NOMO-1 treated with dmso at 0.1 percent for 144 hours (cell line): ENCODE results near the gene CDAN1.
A peak's percentile ranks its signal among the peaks of the same experiment; 100 is the strongest.
"Not testable (repeated sequence)": the region's sequence is repeated elsewhere in the genome, so short reads cannot be mapped to it uniquely, and the experiment has no call there.

Source experiments
- DNase-seq: peaks from one replicate; lab custom pipeline; 2025; ENCODE audit not compliant: unreplicated experiment; lab: John Stamatoyannopoulos, UW

Gene CDAN1

GRCh38 chr15:42736793-42737528 lies at the start of gene CDAN1:
Gene CDAN1 (minus strand): TSS chr15:42737128. CDS start chr15:42737102, 26 bp downstream.
- peak; percentile 75 for DNase-seq

- no peak for DNase-seq
Measured at GRCh38 chr15:42785569-42785968, 48.6 kb upstream of the CDAN1 start.

GRCh38 chr15:42784705-42785104 lies 47.8 kb upstream of the CDAN1 start:
- no peak for DNase-seq

- no peak for DNase-seq
Measured at GRCh38 chr15:42782716-42783115, 45.8 kb upstream of the CDAN1 start.

GRCh38 chr15:42775416-42775815 lies 38.5 kb upstream of the CDAN1 start:
- no peak for DNase-seq

GRCh38 chr15:42772901-42773300 lies 36.0 kb upstream of the CDAN1 start:
- DNase-seq = no peak

- DNase-seq = no peak
Measured at GRCh38 chr15:42772144-42772543, 35.2 kb upstream of the CDAN1 start.

GRCh38 chr15:42766109-42766508 lies 29.2 kb upstream of the CDAN1 start:
- DNase-seq = not testable (repeated sequence)

- DNase-seq = not testable (repeated sequence)
Measured at GRCh38 chr15:42764154-42764731, 27.3 kb upstream of the CDAN1 start.

- not testable (repeated sequence) for DNase-seq
Measured at GRCh38 chr15:42761813-42762212, 24.9 kb upstream of the CDAN1 start.

- no peak for DNase-seq
Measured at GRCh38 chr15:42760759-42761158, 23.8 kb upstream of the CDAN1 start.

- no peak for DNase-seq
Measured at GRCh38 chr15:42759093-42759492, 22.2 kb upstream of the CDAN1 start.

- DNase-seq = no peak
Measured at GRCh38 chr15:42750306-42750705, 13.4 kb upstream of the CDAN1 start.

GRCh38 chr15:42749266-42749665 lies 12.3 kb upstream of the CDAN1 start:
- DNase-seq = no peak

- no peak for DNase-seq
Measured at GRCh38 chr15:42744195-42744594, 7.3 kb upstream of the CDAN1 start.

- no peak for DNase-seq
Measured at GRCh38 chr15:42742149-42742548, 5.2 kb upstream of the CDAN1 start.

- DNase-seq = no peak
Measured at GRCh38 chr15:42741710-42742109, 4.8 kb upstream of the CDAN1 start.

GRCh38 chr15:42737529-42738328 lies 801 bp upstream of the CDAN1 start:
- peak; percentile 2 for DNase-seq

GRCh38 chr15:42736178-42736792 lies 643 bp downstream of the CDAN1 start:
- no peak for DNase-seq

- DNase-seq = no peak
Measured at GRCh38 chr15:42735382-42736165, 1.4 kb downstream of the CDAN1 start.
